Tibial artery (tissue), 4 donors: ENCODE results near the gene DNAH14.

Experiments
- DNase-seq, 2 donors: peaks; one replicate each; pipeline ENCODE4 v3.0.0-alpha.2; 2019
- H3K27ac ChIP-seq, 2 donors: fragments of 200-600 bp; sonication (generic) in 1 of 2; 1 replicate in 1 of 2; 2 replicates in 1 of 2; pipeline ENCODE4 v1.5.1; 2018 to 2019; ENCODE audit warnings: mild to moderate bottlenecking in 1 of 2
- H3K27me3 ChIP-seq, 2 donors: fragments of 200-600 bp; sonication (generic) in 1 of 2; one replicate each; pipeline versions ENCODE4 v1.5.1 to v1.6.0; 2016 to 2019
- H3K36me3 ChIP-seq, 3 donors: fragments of 200-600 bp; sonication (generic) in 2 of 3; one replicate each; pipeline ENCODE4 v1.5.1; 2016 to 2019; ENCODE audit warnings: mild to moderate bottlenecking in 2 of 3
- H3K4me1 ChIP-seq, 4 donors: fragments of 200-600 bp; sonication (generic) in 2 of 4; 1 replicate in 3 of 4; 2 replicates in 1 of 4; pipeline ENCODE4 v1.5.1; 2016 to 2019
- H3K4me3 ChIP-seq, 2 donors: fragments of 200-600 bp; sonication (generic) in 1 of 2; 1 replicate in 1 of 2; 2 replicates in 1 of 2; pipeline ENCODE4 v1.5.1; 2018 to 2019; ENCODE audit warnings: mild to moderate bottlenecking in 2 of 2
- H3K9me3 ChIP-seq, 3 donors: fragments of 200-600 bp; sonication (generic) in 1 of 3; one replicate each; pipeline ENCODE4 v1.5.1; 2016 to 2019
- intact Hi-C: fragments of 100-400 bp; cut with DNase I; formaldehyde crosslinking; loops from one replicate; pipeline ENCODE4 v1.15.0; 2023; ENCODE audit warnings: low total_unique reads
- TF ChIP-seq, protein P1 (sequence below), 2 experiments: fragments of 200-600 bp in 1 of 2; fragments of 450-650 bp in 1 of 2; IDR thresholded peaks; one replicate each; pipeline ENCODE4 v1.5.1; 2017 to 2019; ENCODE audit warnings: antibody characterized with exemption in 2 of 2, mild to moderate bottlenecking in 1 of 2, moderate library complexity in 1 of 2

Gene DNAH14

DNA sequence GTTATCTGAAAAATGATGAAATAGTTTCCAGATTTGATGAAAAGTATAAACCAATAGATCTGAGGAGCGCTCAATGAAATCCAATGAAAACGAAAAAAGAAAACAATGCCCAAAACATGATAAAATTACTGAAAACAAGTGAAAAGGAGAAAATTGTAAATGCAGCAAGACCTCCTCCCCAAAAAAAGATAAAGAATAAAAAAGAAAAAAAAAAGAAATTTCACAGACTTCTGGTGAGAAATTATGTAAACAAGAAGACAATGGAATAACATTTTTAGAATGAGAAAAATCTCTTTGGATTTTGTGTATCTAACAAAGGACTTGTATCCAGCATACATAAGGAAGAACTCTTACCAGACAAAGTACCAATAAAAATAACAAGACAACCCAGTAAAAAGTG, 134.2 kb downstream of the DNAH14 start:
- H3K36me3 ChIP-seq = no peaks in the 10 kb centered on the region
- no peak overlapping the region for H3K27ac ChIP-seq
- peaks cover 0 to 6% (median 0%) of the 10 kb centered on the region in 3 donors for H3K9me3 ChIP-seq
- intact Hi-C loops = loop anchor here (5.0 kb wide), 1 partner anchor 116 kb away; no protein-coding TSS in a partner anchor
- H3K4me3 ChIP-seq = no peak overlapping the region
- H3K27me3 ChIP-seq = no peaks in the 10 kb centered on the region
- TF ChIP-seq, protein P1, sequence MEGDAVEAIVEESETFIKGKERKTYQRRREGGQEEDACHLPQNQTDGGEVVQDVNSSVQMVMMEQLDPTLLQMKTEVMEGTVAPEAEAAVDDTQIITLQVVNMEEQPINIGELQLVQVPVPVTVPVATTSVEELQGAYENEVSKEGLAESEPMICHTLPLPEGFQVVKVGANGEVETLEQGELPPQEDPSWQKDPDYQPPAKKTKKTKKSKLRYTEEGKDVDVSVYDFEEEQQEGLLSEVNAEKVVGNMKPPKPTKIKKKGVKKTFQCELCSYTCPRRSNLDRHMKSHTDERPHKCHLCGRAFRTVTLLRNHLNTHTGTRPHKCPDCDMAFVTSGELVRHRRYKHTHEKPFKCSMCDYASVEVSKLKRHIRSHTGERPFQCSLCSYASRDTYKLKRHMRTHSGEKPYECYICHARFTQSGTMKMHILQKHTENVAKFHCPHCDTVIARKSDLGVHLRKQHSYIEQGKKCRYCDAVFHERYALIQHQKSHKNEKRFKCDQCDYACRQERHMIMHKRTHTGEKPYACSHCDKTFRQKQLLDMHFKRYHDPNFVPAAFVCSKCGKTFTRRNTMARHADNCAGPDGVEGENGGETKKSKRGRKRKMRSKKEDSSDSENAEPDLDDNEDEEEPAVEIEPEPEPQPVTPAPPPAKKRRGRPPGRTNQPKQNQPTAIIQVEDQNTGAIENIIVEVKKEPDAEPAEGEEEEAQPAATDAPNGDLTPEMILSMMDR (IDR thresholded peaks at IDR 0.05) = no peak
- H3K4me1 ChIP-seq = no peaks in the 10 kb centered on the region
- DNase-seq = no peak

DNA sequence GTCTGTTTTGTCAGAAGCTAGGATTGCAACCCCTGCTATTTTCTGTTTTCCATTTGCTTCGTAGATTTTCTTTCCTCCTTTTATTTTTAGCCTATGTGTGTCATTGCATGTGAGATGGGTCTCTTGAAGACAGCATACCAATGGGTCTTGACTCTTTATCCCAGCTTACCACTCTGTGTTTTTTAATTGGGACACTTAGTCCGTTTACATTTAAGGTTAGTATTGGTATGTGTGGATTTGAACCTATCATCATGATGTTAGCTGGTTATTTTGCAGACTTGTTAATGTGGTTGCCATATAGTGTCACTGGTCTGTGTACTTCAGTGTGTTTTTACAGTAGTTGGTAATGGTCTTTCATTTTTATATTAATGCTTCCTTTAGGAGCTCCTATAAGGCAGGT, 141.5 kb downstream of the DNAH14 start:
- no peak overlapping the region for H3K4me3 ChIP-seq
- no peak for DNase-seq
- no peaks in the 10 kb centered on the region for H3K9me3 ChIP-seq
- TF ChIP-seq, protein P1 (IDR thresholded peaks at IDR 0.05) = no peak
- intact Hi-C loops = no loop called here
- H3K27ac ChIP-seq = no peak overlapping the region
- H3K27me3 ChIP-seq = no peaks in the 10 kb centered on the region
- no peaks in the 10 kb centered on the region for H3K36me3 ChIP-seq
- H3K4me1 ChIP-seq = no peaks in the 10 kb centered on the region

DNA sequence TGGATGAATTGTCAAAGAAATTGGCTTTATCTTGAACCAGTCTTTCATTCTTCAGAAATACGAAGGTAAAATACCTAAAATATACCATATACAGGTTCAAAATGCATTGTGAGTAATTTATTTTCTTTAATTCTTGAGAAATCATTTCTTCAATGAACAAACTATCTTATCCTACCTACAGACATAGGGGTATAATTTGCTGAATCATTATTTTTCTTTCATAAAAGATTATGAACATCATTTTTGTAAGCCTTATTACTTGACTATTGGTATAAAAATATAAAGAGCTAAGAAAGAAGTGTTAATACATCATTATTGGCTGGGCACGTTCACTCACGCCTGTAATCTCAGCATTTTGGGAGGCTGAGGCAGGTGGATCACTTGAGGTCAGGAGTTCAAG, 167.7 kb downstream of the DNAH14 start:
- TF ChIP-seq, protein P1 (IDR thresholded peaks at IDR 0.05) = no peak
- no peaks in the 10 kb centered on the region for H3K27me3 ChIP-seq
- peaks cover 0 to 3% (median 0%) of the 10 kb centered on the region in 3 donors for H3K9me3 ChIP-seq
- no peak for DNase-seq
- H3K4me3 ChIP-seq = no peak overlapping the region
- no peak overlapping the region for H3K27ac ChIP-seq
- no peaks in the 10 kb centered on the region for H3K36me3 ChIP-seq
- intact Hi-C loops = no loop called here
- H3K4me1 ChIP-seq = no peaks in the 10 kb centered on the region

DNA sequence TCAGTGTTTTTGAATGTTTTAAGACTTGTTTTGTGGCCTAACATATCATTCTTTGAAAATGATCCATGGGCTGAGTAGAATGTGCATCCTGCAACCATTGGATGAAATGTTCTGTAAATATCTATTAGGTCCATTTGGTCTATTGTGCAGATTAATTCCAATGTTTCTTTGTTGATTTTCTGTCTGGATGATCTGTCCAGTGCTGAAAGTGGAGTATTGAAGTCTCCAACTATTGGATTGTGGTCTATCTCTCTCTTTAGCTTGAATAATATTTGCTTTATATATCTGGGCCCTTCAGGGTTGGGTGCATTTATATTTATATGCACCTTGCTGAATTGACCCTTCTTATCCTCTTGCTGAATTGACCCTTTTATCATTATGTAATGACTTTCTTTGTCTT, 181.5 kb downstream of the DNAH14 start:
- Histone ChIP-seq H3K36me3 (no peaks in the 10 kb centered on the region), H3K27ac (no peak overlapping the region), H3K4me3 (no peak overlapping the region), H3K4me1 (no peaks in the 10 kb centered on the region), H3K9me3 (no peaks in the 10 kb centered on the region), H3K27me3 (no peaks in the 10 kb centered on the region)
- no peak for DNase-seq
- TF ChIP-seq, protein P1 (IDR thresholded peaks at IDR 0.05) = no peak
- intact Hi-C loops = no loop called here

DNA sequence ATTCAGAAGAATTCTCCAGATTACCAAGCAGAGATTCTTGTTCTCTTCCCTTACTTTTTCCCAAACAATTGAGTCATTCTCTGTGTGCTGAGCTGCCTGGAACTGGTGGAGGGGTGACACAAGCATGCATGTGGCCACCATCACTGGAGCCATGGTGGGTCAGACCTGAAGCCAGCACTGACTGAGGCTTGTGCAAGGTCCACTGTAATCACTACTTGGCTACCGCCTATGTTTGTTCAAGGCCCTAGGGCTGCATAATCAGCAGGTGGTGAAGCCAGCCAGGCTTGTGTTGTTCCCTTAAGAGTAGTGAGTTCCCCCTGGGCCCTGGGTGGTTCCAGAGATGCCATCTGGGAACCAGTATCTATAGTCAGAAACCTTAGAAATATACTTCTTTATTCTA, 183.8 kb downstream of the DNAH14 start:
- Histone ChIP-seq H3K27me3 (no peaks in the 10 kb centered on the region), H3K9me3 (no peaks in the 10 kb centered on the region), H3K4me1 (no peaks in the 10 kb centered on the region), H3K27ac (no peak overlapping the region), H3K36me3 (no peaks in the 10 kb centered on the region), H3K4me3 (no peak overlapping the region)
- intact Hi-C loops = no loop called here
- TF ChIP-seq, protein P1 (IDR thresholded peaks at IDR 0.05) = no peak
- no peak for DNase-seq

DNA sequence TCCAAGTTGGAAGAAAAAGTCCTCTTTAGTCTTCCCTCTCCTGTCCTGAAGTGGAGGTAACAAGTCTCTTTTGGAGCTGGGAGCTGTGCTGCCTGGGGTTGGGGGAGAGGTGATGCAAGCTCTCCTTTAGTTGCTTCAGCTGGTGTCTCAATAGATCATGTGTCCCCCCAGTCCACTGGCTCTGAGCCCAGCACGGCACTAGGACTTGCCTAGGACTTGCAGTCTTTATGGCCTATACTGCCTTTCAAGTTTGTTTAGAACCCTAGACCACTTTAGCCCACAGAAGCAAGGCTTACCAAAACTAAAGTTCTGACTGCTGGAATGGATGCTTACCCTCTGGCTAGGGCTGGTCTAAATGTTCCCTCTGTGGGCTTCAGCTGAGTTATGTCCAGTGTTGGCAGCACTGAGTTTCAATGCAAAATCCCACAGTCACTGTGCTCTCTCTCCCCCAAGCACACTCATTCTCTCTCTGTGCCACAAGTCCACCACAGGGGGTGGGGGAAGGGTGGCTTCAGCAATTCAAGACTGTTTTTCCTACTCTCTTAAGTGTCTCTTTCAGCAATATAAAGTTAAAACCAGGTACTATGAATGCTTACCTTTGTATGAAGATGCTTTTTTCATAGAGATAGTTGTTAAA, 185.0 kb downstream of the DNAH14 start:
- no peak for DNase-seq
- H3K4me1 ChIP-seq = no peaks in the 10 kb centered on the region
- TF ChIP-seq, protein P1 (IDR thresholded peaks at IDR 0.05) = no peak
- H3K27me3 ChIP-seq = no peaks in the 10 kb centered on the region
- no peak overlapping the region for H3K4me3 ChIP-seq
- no peak overlapping the region for H3K27ac ChIP-seq
- no peaks in the 10 kb centered on the region for H3K9me3 ChIP-seq
- H3K36me3 ChIP-seq = no peaks in the 10 kb centered on the region
- intact Hi-C loops = no loop called here
